HepG2 (cell line): Measurements from ENCODE around the gene AEN. TPM values are rescaled to one million over a fixed set of nuclear protein-coding genes. Genes with fewer than 3 reads are reported as not detected.

Experiments
- CREM ChIP-seq, 2 experiments: sonication (generic) in 1 of 2; formaldehyde crosslinking in 1 of 2; IDR thresholded peaks; 2 replicates each; pipeline versions ENCODE4 v1.4.0 to v1.6.1; 2016 to 2020; ENCODE audit warnings: antibody characterized with exemption in 1 of 2, mild to moderate bottlenecking in 1 of 2, missing genetic modification reagents in 1 of 2
- HDAC1 ChIP-seq: sonication (generic); formaldehyde crosslinking; IDR thresholded peaks from 2 replicates; pipeline ENCODE4 v1.5.1; 2020; ENCODE audit warnings: mild to moderate bottlenecking, missing genetic modification reagents
- MED13 ChIP-seq: sonication (generic); formaldehyde crosslinking; IDR thresholded peaks from 2 replicates; pipeline ENCODE4 v1.5.0; 2020; ENCODE audit warnings: missing genetic modification reagents
- REPIN1 ChIP-seq: sonication (generic); formaldehyde crosslinking; IDR thresholded peaks from 2 replicates; pipeline ENCODE4 v1.8.0; 2022; ENCODE audit warnings: missing genetic modification reagents, low read depth, mild to moderate bottlenecking, borderline replicate concordance
- TMF1 ChIP-seq: sonication (generic); formaldehyde crosslinking; IDR thresholded peaks from 2 replicates; pipeline ENCODE4 v1.8.1; 2022; ENCODE audit warnings: low read depth, missing genetic modification reagents
- ZFX ChIP-seq: sonication (generic); formaldehyde crosslinking; IDR thresholded peaks from 2 replicates; pipeline ENCODE4 v1.4.0; 2020; ENCODE audit warnings: mild to moderate bottlenecking, low read depth, missing genetic modification reagents, moderate library complexity
- ZNF12 ChIP-seq: sonication (generic); formaldehyde crosslinking; IDR thresholded peaks from 2 replicates; pipeline ENCODE4 v1.5.0; 2020; ENCODE audit warnings: missing genetic modification reagents
- ZNF282 ChIP-seq: fragments of 450-650 bp; IDR thresholded peaks from 2 replicates; pipeline ENCODE4 v1.6.1; 2018; ENCODE audit not compliant: partially characterized antibody
- ZNF572 ChIP-seq: sonication (generic); formaldehyde crosslinking; IDR thresholded peaks from 2 replicates; pipeline ENCODE4 v1.5.1; 2020; ENCODE audit warnings: mild to moderate bottlenecking, missing genetic modification reagents
- ZSCAN25 ChIP-seq: sonication (generic); formaldehyde crosslinking; IDR thresholded peaks from 2 replicates; pipeline ENCODE4 v1.8.0; 2022; ENCODE audit warnings: mild to moderate bottlenecking, missing genetic modification reagents
- ZSCAN29 ChIP-seq: sonication (generic); formaldehyde crosslinking; conservative IDR thresholded peaks from 2 replicates; pipeline ENCODE4 v1.4.0; 2020; ENCODE audit warnings: mild to moderate bottlenecking, missing genetic modification reagents
- ZSCAN31 ChIP-seq: sonication (generic); formaldehyde crosslinking; IDR thresholded peaks from 2 replicates; pipeline ENCODE4 v1.5.0; 2020; ENCODE audit warnings: low read depth, mild to moderate bottlenecking, missing genetic modification reagents
- polyA plus RNA-seq, 8 experiments: library from polyadenylated mRNA; depleted of rRNA in 3 of 8; stranded (reverse) in 7 of 8; unstranded in 1 of 8; fragments of >200 nt; fragmentation: Illumina TruSeq in 4 of 8; extraction: Trizol in 4 of 8; gene quantifications; 2 replicates each; pipeline versions ENCODE4 v1.2.1 to v1.2.3, GENCODE V29; 2011 to 2016; ENCODE audit warnings: low read depth in 4 of 8, missing spikeins in 1 of 8, mixed read lengths in 1 of 8; ENCODE audit not compliant: insufficient read depth in 1 of 8
- total RNA-seq, 5 experiments: library from RNA; depleted of rRNA; stranded (reverse); fragments of >200 nt; fragmentation: Illumina TruSeq; extraction: Trizol; gene quantifications; 2 replicates each; pipeline ENCODE4 v1.2.3, GENCODE V29; 2016; ENCODE audit warnings: low read depth in 1 of 5
- TF ChIP-seq, protein P1 (sequence below): sonication (generic); formaldehyde crosslinking; IDR thresholded peaks from 2 replicates; pipeline ENCODE4 v1.4.0; 2020; ENCODE audit warnings: missing genetic modification reagents
- TF ChIP-seq, protein P2 (sequence below), 2 experiments: fragments of 450-650 bp in 1 of 2; sonication (generic) in 1 of 2; formaldehyde crosslinking; IDR thresholded peaks; 2 replicates each; pipeline versions ENCODE4 v1.5.0 to v1.8.0; 2020 to 2022; ENCODE audit warnings: mild to moderate bottlenecking in 1 of 2, missing genetic modification reagents in 1 of 2
- TF ChIP-seq, protein P3 (sequence below): sonication (generic); formaldehyde crosslinking; IDR thresholded peaks from 2 replicates; pipeline ENCODE4 v1.4.0; 2020; ENCODE audit warnings: mild to moderate bottlenecking, missing genetic modification reagents
- TF ChIP-seq, protein P4 (sequence below): sonication (generic); formaldehyde crosslinking; IDR thresholded peaks from 2 replicates; pipeline ENCODE4 v1.5.0; 2020; ENCODE audit warnings: missing genetic modification reagents, mild to moderate bottlenecking, borderline replicate concordance
- TF ChIP-seq, protein P5 (sequence below): sonication (generic); formaldehyde crosslinking; IDR thresholded peaks from 2 replicates; pipeline ENCODE4 v1.5.0; 2020; ENCODE audit warnings: mild to moderate bottlenecking, missing genetic modification reagents
- TF ChIP-seq, protein P6 (sequence below): sonication (generic); formaldehyde crosslinking; IDR thresholded peaks from 2 replicates; pipeline ENCODE4 v1.4.0; 2020; ENCODE audit warnings: mild to moderate bottlenecking, low read depth, missing genetic modification reagents

The AEN gene
- total and polyA plus RNA-seq, 2 of the 13 experiments (the other 11 are each of a cell fraction or from before 2014, with no cell fraction given): 51.3 to 118 TPM

DNA sequence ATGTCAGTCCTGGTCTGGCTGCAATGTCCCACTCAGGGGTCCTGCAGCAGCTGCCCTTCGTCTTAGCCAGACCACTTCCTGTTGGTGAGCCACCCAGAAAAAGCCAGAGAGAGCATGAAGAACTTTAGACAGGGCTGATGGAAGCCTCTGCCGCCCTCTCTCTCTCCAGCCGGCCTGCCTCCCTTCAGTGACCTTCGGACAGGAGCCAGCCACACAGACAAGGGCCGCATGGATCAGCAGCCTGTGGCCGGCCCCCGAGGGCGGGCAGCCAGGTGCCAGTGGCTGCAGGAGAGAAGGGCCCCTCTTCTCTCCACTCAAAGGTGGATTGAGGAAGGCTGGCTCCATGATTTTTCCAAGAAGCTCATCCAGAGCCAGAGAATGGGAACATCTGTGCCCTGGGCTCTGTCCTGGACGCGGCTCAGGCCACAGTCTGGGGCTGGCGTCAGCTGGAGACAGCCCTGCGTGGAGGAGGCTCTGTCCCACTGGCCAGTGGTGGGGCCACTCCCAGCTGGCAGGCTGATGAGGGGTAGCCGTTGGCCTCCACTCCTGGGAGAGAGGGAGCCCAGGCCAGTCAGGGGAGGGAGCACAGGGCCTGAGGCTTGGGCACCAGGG, 60.6 kb downstream of the AEN start (continued):
- TF ChIP-seq, protein P1, sequence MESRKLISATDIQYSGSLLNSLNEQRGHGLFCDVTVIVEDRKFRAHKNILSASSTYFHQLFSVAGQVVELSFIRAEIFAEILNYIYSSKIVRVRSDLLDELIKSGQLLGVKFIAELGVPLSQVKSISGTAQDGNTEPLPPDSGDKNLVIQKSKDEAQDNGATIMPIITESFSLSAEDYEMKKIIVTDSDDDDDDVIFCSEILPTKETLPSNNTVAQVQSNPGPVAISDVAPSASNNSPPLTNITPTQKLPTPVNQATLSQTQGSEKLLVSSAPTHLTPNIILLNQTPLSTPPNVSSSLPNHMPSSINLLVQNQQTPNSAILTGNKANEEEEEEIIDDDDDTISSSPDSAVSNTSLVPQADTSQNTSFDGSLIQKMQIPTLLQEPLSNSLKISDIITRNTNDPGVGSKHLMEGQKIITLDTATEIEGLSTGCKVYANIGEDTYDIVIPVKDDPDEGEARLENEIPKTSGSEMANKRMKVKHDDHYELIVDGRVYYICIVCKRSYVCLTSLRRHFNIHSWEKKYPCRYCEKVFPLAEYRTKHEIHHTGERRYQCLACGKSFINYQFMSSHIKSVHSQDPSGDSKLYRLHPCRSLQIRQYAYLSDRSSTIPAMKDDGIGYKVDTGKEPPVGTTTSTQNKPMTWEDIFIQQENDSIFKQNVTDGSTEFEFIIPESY (CRISPR knock-in tag): 0 out of 2 replicates have a peak, but pooled peaks have one; percentile 5
- TF ChIP-seq ZFX (CRISPR knock-in tag) (peak; percentile 84), MED13 (CRISPR knock-in tag) (no peak), ZSCAN29 (CRISPR knock-in tag) (0 out of 2 replicates have a peak, but pooled peaks have one; percentile 51), ZSCAN25 (no peak; the same call in 1 of the 2 replicates), REPIN1 (CRISPR knock-in tag) (peak; percentile 48; the same call in 1 of the 2 replicates), ZNF12 (no peak), HDAC1 (CRISPR knock-in tag) (peak; percentile 72), CREM (IDR thresholded peaks at IDR 0.05) (no peak), CREM (CRISPR knock-in tag; IDR thresholded peaks at IDR 0.05) (no peak), ZSCAN31 (CRISPR knock-in tag) (peak; percentile 73; the same call in 1 of the 2 replicates), TMF1 (CRISPR knock-in tag) (peak; percentile 48; the same call in 1 of the 2 replicates), ZNF572 (peak; percentile 69; the same call in 1 of the 2 replicates), ZNF282 (no peak)
- TF ChIP-seq, protein P2, sequence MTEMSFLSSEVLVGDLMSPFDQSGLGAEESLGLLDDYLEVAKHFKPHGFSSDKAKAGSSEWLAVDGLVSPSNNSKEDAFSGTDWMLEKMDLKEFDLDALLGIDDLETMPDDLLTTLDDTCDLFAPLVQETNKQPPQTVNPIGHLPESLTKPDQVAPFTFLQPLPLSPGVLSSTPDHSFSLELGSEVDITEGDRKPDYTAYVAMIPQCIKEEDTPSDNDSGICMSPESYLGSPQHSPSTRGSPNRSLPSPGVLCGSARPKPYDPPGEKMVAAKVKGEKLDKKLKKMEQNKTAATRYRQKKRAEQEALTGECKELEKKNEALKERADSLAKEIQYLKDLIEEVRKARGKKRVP (CRISPR knock-in tag; IDR thresholded peaks at IDR 0.05): no peak
- TF ChIP-seq, protein P3, sequence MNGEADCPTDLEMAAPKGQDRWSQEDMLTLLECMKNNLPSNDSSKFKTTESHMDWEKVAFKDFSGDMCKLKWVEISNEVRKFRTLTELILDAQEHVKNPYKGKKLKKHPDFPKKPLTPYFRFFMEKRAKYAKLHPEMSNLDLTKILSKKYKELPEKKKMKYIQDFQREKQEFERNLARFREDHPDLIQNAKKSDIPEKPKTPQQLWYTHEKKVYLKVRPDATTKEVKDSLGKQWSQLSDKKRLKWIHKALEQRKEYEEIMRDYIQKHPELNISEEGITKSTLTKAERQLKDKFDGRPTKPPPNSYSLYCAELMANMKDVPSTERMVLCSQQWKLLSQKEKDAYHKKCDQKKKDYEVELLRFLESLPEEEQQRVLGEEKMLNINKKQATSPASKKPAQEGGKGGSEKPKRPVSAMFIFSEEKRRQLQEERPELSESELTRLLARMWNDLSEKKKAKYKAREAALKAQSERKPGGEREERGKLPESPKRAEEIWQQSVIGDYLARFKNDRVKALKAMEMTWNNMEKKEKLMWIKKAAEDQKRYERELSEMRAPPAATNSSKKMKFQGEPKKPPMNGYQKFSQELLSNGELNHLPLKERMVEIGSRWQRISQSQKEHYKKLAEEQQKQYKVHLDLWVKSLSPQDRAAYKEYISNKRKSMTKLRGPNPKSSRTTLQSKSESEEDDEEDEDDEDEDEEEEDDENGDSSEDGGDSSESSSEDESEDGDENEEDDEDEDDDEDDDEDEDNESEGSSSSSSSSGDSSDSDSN (CRISPR knock-in tag): peak; percentile 85
- TF ChIP-seq, protein P4, sequence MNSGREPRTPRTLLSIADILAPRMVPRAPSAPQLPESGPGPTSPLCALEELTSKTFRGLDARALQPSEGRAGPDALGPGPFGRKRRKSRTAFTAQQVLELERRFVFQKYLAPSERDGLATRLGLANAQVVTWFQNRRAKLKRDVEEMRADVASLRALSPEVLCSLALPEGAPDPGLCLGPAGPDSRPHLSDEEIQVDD: peak; percentile 75; the same call in 1 of the 2 replicates
- TF ChIP-seq, protein P5, sequence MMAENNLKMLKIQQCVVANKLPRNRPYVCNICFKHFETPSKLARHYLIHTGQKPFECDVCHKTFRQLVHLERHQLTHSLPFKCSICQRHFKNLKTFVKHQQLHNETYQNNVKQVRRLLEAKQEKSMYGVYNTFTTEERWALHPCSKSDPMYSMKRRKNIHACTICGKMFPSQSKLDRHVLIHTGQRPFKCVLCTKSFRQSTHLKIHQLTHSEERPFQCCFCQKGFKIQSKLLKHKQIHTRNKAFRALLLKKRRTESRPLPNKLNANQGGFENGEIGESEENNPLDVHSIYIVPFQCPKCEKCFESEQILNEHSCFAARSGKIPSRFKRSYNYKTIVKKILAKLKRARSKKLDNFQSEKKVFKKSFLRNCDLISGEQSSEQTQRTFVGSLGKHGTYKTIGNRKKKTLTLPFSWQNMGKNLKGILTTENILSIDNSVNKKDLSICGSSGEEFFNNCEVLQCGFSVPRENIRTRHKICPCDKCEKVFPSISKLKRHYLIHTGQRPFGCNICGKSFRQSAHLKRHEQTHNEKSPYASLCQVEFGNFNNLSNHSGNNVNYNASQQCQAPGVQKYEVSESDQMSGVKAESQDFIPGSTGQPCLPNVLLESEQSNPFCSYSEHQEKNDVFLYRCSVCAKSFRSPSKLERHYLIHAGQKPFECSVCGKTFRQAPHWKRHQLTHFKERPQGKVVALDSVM (CRISPR knock-in tag): peak; percentile 79
- TF ChIP-seq, protein P6, sequence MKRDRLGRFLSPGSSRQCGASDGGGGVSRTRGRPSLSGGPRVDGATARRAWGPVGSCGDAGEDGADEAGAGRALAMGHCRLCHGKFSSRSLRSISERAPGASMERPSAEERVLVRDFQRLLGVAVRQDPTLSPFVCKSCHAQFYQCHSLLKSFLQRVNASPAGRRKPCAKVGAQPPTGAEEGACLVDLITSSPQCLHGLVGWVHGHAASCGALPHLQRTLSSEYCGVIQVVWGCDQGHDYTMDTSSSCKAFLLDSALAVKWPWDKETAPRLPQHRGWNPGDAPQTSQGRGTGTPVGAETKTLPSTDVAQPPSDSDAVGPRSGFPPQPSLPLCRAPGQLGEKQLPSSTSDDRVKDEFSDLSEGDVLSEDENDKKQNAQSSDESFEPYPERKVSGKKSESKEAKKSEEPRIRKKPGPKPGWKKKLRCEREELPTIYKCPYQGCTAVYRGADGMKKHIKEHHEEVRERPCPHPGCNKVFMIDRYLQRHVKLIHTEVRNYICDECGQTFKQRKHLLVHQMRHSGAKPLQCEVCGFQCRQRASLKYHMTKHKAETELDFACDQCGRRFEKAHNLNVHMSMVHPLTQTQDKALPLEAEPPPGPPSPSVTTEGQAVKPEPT: peak; percentile 56; the same call in 1 of the 2 replicates
